ENCODE measurements around the gene SMAD4. TPM values are rescaled to one million over a fixed set of nuclear protein-coding genes. Genes with fewer than 3 reads are reported as not detected.

The SMAD4 gene
- total RNA-seq, 1 experiment from 2014 or later = 96.7 TPM

DNA sequence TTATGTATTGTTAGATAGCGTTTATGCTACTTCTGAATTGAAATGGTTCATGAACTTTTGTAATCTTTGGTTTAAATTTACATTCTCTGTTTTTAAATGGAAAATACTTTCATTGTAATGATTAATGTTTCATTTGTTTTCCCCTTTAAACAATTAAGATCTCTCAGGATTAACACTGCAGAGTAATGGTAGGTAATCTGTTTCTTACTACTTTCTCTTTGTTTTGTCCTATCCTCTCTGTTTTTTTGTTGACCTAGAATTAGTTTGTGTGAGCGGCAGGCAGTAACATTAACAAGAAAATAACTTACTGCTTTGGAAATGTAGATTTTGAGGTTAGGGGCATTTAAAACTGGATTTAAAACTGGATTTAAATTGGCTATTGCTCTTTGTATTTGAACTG lies 19.1 kb downstream of the SMAD4 start:
- no peaks in the 10 kb centered on the region for H3K27me3 Mint-ChIP-seq (ENCODE audit: unreplicated experiment)
- H3K36me3 Mint-ChIP-seq (ENCODE audit: insufficient read depth, unreplicated experiment) = peaks cover 19% of the 10 kb centered on the region
- TF ChIP-seq, protein P1, sequence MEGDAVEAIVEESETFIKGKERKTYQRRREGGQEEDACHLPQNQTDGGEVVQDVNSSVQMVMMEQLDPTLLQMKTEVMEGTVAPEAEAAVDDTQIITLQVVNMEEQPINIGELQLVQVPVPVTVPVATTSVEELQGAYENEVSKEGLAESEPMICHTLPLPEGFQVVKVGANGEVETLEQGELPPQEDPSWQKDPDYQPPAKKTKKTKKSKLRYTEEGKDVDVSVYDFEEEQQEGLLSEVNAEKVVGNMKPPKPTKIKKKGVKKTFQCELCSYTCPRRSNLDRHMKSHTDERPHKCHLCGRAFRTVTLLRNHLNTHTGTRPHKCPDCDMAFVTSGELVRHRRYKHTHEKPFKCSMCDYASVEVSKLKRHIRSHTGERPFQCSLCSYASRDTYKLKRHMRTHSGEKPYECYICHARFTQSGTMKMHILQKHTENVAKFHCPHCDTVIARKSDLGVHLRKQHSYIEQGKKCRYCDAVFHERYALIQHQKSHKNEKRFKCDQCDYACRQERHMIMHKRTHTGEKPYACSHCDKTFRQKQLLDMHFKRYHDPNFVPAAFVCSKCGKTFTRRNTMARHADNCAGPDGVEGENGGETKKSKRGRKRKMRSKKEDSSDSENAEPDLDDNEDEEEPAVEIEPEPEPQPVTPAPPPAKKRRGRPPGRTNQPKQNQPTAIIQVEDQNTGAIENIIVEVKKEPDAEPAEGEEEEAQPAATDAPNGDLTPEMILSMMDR (IDR thresholded peaks at IDR 0.05; ENCODE audit: unreplicated experiment) = no peak
- no peak overlapping the region for H3K4me3 Mint-ChIP-seq (ENCODE audit: low read depth, unreplicated experiment)
- CTCF ChIA-PET = no interaction called here
- no peak overlapping the region for H3K27ac Mint-ChIP-seq (ENCODE audit: unreplicated experiment)
- peaks cover 13% of the 10 kb centered on the region for H3K4me1 Mint-ChIP-seq (ENCODE audit: low read depth, unreplicated experiment)
- no peaks in the 10 kb centered on the region for H3K9me3 Mint-ChIP-seq (ENCODE audit: low read depth, unreplicated experiment)
- no TSS peak for BruUV-seq (replicated peaks)
- intact Hi-C loops (cut with micrococcal nuclease; ENCODE audit: unreplicated experiment) = no loop called here
- no peak for DNase-seq

GRCh38 chr18:51051105-51051712 lies 21.2 kb downstream of the SMAD4 start:
- H3K27ac Mint-ChIP-seq (ENCODE audit: unreplicated experiment) = no peak overlapping the region
- CTCF ChIA-PET = interaction anchor here (0.7 kb wide), 2 partner anchors 109 to 662 kb away, joined by 3 read pairs; no protein-coding TSS in a partner anchor
- no peaks in the 10 kb centered on the region for H3K27me3 Mint-ChIP-seq (ENCODE audit: unreplicated experiment)

DNA sequence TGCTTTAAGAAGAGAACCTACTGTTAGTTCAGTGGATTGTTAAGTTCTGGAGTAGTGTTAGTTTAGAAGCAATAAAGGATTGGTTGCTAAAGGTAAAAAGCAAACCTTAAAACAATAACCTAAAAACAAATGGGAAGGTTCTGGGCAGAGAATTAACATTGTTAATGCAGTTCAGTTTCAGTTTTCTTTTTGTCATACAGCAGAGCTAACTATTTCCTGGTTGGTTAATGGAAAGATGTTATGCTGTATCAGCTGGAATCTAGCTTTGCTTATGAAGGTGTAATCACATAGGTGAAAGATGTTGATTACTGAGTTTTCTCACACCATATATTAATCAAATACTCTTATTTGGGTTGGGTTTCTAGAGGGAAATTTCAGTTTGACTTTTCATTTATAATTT lies 23.8 kb downstream of the SMAD4 start:
- DNase-seq = no peak
- no peaks in the 10 kb centered on the region for H3K4me1 Mint-ChIP-seq (ENCODE audit: low read depth, unreplicated experiment)
- H3K27ac Mint-ChIP-seq (ENCODE audit: unreplicated experiment) = peak overlapping the region; percentile 66
- intact Hi-C loops (cut with micrococcal nuclease; ENCODE audit: unreplicated experiment) = no loop called here
- no TSS peak for BruUV-seq (replicated peaks)
- no peaks in the 10 kb centered on the region for H3K27me3 Mint-ChIP-seq (ENCODE audit: unreplicated experiment)
- CTCF ChIA-PET = no interaction called here
- TF ChIP-seq, protein P1 (IDR thresholded peaks at IDR 0.05; ENCODE audit: unreplicated experiment) = no peak
- no peaks in the 10 kb centered on the region for H3K9me3 Mint-ChIP-seq (ENCODE audit: low read depth, unreplicated experiment)
- peaks cover 29% of the 10 kb centered on the region for H3K36me3 Mint-ChIP-seq (ENCODE audit: insufficient read depth, unreplicated experiment)
- no peak overlapping the region for H3K4me3 Mint-ChIP-seq (ENCODE audit: low read depth, unreplicated experiment)

More at GRCh38 chr18:51051105-51051712, 21.2 kb downstream of the SMAD4 start:
- Mint-ChIP-seq H3K4me1 (ENCODE audit: low read depth, unreplicated experiment) (no peaks in the 10 kb centered on the region), H3K36me3 (ENCODE audit: insufficient read depth, unreplicated experiment) (peaks cover 19% of the 10 kb centered on the region), H3K4me3 (ENCODE audit: low read depth, unreplicated experiment) (no peak overlapping the region), H3K9me3 (ENCODE audit: low read depth, unreplicated experiment) (no peaks in the 10 kb centered on the region)
- DNase-seq = peak; percentile 24
- intact Hi-C loops (cut with micrococcal nuclease; ENCODE audit: unreplicated experiment) = loop anchor here (1.0 kb wide), 1 partner anchor 231 kb away; the partner anchor contains the start of gene MRO
- TF ChIP-seq, protein P1 (IDR thresholded peaks at IDR 0.05; ENCODE audit: unreplicated experiment) = peak; percentile 81
- no TSS peak for BruUV-seq (replicated peaks)

GRCh38 chr18:51054764-51055163 lies 24.8 kb downstream of the SMAD4 start:
- Mint-ChIP-seq H3K4me1 (ENCODE audit: low read depth, unreplicated experiment) (no peaks in the 10 kb centered on the region), H3K4me3 (ENCODE audit: low read depth, unreplicated experiment) (no peak overlapping the region), H3K27ac (ENCODE audit: unreplicated experiment) (no peak overlapping the region), H3K9me3 (ENCODE audit: low read depth, unreplicated experiment) (no peaks in the 10 kb centered on the region), H3K36me3 (ENCODE audit: insufficient read depth, unreplicated experiment) (peaks cover 29% of the 10 kb centered on the region), H3K27me3 (ENCODE audit: unreplicated experiment) (no peaks in the 10 kb centered on the region)
- TF ChIP-seq, protein P1 (IDR thresholded peaks at IDR 0.05; ENCODE audit: unreplicated experiment) = no peak
- no peak for DNase-seq
- intact Hi-C loops (cut with micrococcal nuclease; ENCODE audit: unreplicated experiment) = no loop called here
- no TSS peak for BruUV-seq (replicated peaks)
- CTCF ChIA-PET = interaction anchor here (1.2 kb wide), 1 partner anchor 236 kb away, joined by 3 read pairs; no protein-coding TSS in a partner anchor
